ENCODE measurements around the gene CNOT1. TPM values are rescaled to one million over a fixed set of nuclear protein-coding genes. Genes with fewer than 3 reads are reported as not detected.

CNOT1 gene
- total RNA-seq, 1 experiment from 2014 or later, result 219 TPM

DNA sequence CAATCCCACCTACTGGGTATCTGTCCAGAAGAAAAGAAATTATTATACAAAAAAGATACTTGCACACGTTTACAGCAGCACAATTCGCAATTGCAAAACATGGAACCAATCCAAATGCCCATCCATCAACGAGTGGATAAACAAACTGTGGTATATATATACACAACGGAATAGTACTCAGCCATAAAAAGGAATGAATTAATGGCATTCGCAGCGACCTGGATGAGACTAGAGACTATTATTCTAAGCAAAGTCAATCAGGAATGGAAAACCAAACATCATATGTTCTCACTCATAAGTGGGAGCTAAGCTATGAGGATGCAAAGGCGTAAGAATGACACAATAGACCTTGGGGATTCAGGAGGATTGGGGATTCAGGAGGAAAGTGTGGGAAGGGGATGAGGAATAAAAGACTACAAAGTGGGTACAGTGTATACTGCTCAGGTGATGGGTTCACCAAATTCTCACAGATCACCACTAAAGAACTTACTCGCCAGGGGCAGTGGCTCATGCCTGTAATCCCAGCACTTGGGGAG, 21.0 kb downstream of the CNOT1 start:
- POLR2A ChIA-PET, result interaction anchor here (0.9 kb wide), 1 partner anchor 9 kb away, joined by 4 read pairs; no protein-coding TSS in a partner anchor
- no peak for DNase-seq (ENCODE audit: unreplicated experiment)
- Mint-ChIP-seq H3K27me3 (ENCODE audit: insufficient read depth, unreplicated experiment) (no peaks in the 10 kb centered on the region), H3K36me3 (ENCODE audit: insufficient read depth, unreplicated experiment) (peaks cover 66% of the 10 kb centered on the region), H3K4me1 (ENCODE audit: insufficient read depth, unreplicated experiment) (peaks cover 2% of the 10 kb centered on the region), H3K4me3 (ENCODE audit: unreplicated experiment) (no peak overlapping the region), H3K9me3 (ENCODE audit: unreplicated experiment) (no peaks in the 10 kb centered on the region), H3K27ac (ENCODE audit: low read depth, unreplicated experiment) (no peak overlapping the region)
- CTCF ChIA-PET, result no interaction called here
- intact Hi-C loops (cut with micrococcal nuclease), result no loop called here
- TF ChIP-seq, protein P1, sequence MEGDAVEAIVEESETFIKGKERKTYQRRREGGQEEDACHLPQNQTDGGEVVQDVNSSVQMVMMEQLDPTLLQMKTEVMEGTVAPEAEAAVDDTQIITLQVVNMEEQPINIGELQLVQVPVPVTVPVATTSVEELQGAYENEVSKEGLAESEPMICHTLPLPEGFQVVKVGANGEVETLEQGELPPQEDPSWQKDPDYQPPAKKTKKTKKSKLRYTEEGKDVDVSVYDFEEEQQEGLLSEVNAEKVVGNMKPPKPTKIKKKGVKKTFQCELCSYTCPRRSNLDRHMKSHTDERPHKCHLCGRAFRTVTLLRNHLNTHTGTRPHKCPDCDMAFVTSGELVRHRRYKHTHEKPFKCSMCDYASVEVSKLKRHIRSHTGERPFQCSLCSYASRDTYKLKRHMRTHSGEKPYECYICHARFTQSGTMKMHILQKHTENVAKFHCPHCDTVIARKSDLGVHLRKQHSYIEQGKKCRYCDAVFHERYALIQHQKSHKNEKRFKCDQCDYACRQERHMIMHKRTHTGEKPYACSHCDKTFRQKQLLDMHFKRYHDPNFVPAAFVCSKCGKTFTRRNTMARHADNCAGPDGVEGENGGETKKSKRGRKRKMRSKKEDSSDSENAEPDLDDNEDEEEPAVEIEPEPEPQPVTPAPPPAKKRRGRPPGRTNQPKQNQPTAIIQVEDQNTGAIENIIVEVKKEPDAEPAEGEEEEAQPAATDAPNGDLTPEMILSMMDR (IDR thresholded peaks at IDR 0.05; ENCODE audit: unreplicated experiment), result no peak
- no TSS peak for BruUV-seq (replicated peaks)

DNA sequence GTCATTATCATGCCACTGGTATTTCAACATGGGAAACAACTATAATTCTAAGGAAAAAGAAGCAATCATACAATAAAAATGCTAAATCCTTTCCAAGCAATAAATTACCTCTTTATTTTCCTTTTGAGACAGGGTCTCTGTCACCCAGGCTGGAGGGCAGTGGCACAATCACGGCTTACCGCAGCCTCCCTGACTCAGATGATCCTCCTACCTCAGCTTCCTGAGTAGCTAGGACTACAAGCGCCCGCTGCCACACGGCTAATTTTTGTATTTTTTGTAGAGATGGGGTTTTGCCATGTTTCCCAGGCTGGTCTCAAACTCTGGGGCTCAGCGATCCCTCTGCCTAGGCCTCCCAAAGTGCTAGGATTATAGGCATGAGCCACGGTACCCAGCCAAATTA, 24.1 kb downstream of the CNOT1 start:
- DNase-seq (ENCODE audit: unreplicated experiment), result no peak
- Mint-ChIP-seq H3K4me1 (ENCODE audit: insufficient read depth, unreplicated experiment) (peaks cover 14% of the 10 kb centered on the region), H3K36me3 (ENCODE audit: insufficient read depth, unreplicated experiment) (peaks cover 44% of the 10 kb centered on the region), H3K4me3 (ENCODE audit: unreplicated experiment) (no peak overlapping the region), H3K27me3 (ENCODE audit: insufficient read depth, unreplicated experiment) (no peaks in the 10 kb centered on the region), H3K9me3 (ENCODE audit: unreplicated experiment) (no peaks in the 10 kb centered on the region), H3K27ac (ENCODE audit: low read depth, unreplicated experiment) (no peak overlapping the region)
- CTCF ChIA-PET, result no interaction called here
- POLR2A ChIA-PET, result no interaction called here
- intact Hi-C loops (cut with micrococcal nuclease), result no loop called here
- BruUV-seq (replicated peaks), result no TSS peak
- TF ChIP-seq, protein P1 (IDR thresholded peaks at IDR 0.05; ENCODE audit: unreplicated experiment), result no peak

DNA sequence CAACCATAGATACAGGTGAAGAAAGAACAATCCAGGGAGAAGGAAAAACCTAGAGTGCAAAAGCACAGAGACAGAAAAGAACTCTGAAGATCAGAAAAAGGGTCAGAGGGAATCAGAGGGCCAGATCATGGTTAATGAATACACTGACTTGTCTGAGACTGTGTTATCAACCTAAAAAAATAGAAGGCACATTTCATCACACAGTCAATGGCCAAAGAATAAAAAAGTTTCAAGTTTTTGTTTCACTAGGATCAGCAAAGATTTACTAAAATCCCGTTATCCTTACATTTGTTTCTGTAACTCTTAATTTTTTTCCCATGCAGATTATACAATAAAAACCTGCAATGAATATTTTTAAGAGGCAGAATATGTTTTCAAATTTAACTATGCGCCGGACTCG, 38.5 kb downstream of the CNOT1 start:
- intact Hi-C loops (cut with micrococcal nuclease), result no loop called here
- Mint-ChIP-seq H3K27ac (ENCODE audit: low read depth, unreplicated experiment) (peak overlapping the region; percentile 64), H3K4me1 (ENCODE audit: insufficient read depth, unreplicated experiment) (no peaks in the 10 kb centered on the region), H3K27me3 (ENCODE audit: insufficient read depth, unreplicated experiment) (no peaks in the 10 kb centered on the region), H3K9me3 (ENCODE audit: unreplicated experiment) (no peaks in the 10 kb centered on the region), H3K36me3 (ENCODE audit: insufficient read depth, unreplicated experiment) (peaks cover 89% of the 10 kb centered on the region), H3K4me3 (ENCODE audit: unreplicated experiment) (no peak overlapping the region)
- BruUV-seq (replicated peaks), result no TSS peak
- ChIA-PET POLR2A (interaction anchor here (1.1 kb wide), 1 partner anchor 48 kb away, joined by 3 read pairs; no protein-coding TSS in a partner anchor), CTCF (no interaction called here)
- TF ChIP-seq, protein P1 (IDR thresholded peaks at IDR 0.05; ENCODE audit: unreplicated experiment), result no peak
- no peak for DNase-seq (ENCODE audit: unreplicated experiment)

DNA sequence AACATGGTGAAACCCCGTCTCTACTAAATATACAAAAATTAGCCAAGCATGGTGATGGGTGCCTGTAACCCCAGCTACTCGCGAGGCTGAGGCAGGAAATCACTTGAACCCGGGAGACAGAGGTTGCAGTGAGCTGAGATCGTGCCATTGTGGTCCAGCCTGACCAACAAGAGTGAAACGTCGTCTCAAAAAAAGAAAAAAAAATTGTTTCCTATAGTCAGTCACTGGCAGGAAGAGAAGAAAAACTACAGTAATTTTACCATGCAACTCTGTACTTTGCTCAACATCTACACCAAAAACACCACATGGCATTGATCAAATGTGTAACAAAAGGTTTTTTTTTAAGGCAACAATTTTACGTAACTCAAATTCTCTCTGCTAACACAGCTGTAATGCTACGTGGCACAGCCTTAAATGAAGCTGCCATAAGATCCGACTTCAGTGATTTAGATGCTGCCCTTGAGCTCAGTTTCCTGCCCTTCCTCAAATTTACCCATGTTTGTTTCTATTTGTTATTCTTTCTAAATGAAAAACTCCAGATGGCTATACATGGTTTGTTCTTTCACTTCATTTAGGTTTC, 40.2 kb downstream of the CNOT1 start:
- H3K27ac Mint-ChIP-seq (ENCODE audit: low read depth, unreplicated experiment), result no peak overlapping the region
- intact Hi-C loops (cut with micrococcal nuclease), result no loop called here
- POLR2A ChIA-PET, result interaction anchor here (0.5 to 1.2 kb wide), 4 partner anchors 10 to 122 kb away, joined by 3 to 5 read pairs (median 4); no protein-coding TSS in a partner anchor

More for the DNA sequence above, 40.2 kb downstream of the CNOT1 start:
- TF ChIP-seq, protein P1 (IDR thresholded peaks at IDR 0.05; ENCODE audit: unreplicated experiment), result no peak
- no peaks in the 10 kb centered on the region for H3K9me3 Mint-ChIP-seq (ENCODE audit: unreplicated experiment)
- BruUV-seq (replicated peaks), result no TSS peak
- CTCF ChIA-PET, result interaction anchor here (0.6 to 1.1 kb wide), 5 partner anchors 16 to 106 kb away, joined by 3 to 9 read pairs (median 3); no protein-coding TSS in a partner anchor
- no peak for DNase-seq (ENCODE audit: unreplicated experiment)
- H3K27me3 Mint-ChIP-seq (ENCODE audit: insufficient read depth, unreplicated experiment), result no peaks in the 10 kb centered on the region
- H3K4me1 Mint-ChIP-seq (ENCODE audit: insufficient read depth, unreplicated experiment), result no peaks in the 10 kb centered on the region
- H3K4me3 Mint-ChIP-seq (ENCODE audit: unreplicated experiment), result no peak overlapping the region
- peaks cover 89% of the 10 kb centered on the region for H3K36me3 Mint-ChIP-seq (ENCODE audit: insufficient read depth, unreplicated experiment)

Measured in MCF 10A (cell line).